IPS-15b (cell line): Measurements from ENCODE around the gene HMGN1.
A peak's percentile ranks its signal among the peaks of the same experiment; 100 is the strongest.

Experiments
- H3K27me3 ChIP-seq: one replicate; pipeline ENCODE4 v1.6.1; 2013; ENCODE audit warnings: low read length; ENCODE audit not compliant: control insufficient read depth, insufficient read depth
- H3K36me3 ChIP-seq: one replicate; pipeline ENCODE4 v1.6.1; 2013; ENCODE audit warnings: low read length; ENCODE audit not compliant: control insufficient read depth, insufficient read depth
- H3K4me1 ChIP-seq: one replicate; pipeline ENCODE4 v1.6.1; 2013; ENCODE audit warnings: mild to moderate bottlenecking, low read length; ENCODE audit not compliant: control insufficient read depth, insufficient read depth
- H3K4me3 ChIP-seq: one replicate; pipeline ENCODE4 v1.5.1; 2013; ENCODE audit warnings: low read depth, low read length
- H3K9ac ChIP-seq: one replicate; pipeline ENCODE4 v1.6.1; 2013; ENCODE audit warnings: low read depth, mild to moderate bottlenecking, low read length
- H3K9me3 ChIP-seq: one replicate; pipeline ENCODE4 v1.6.1; 2013; ENCODE audit warnings: mild to moderate bottlenecking, low read length; ENCODE audit not compliant: control insufficient read depth, insufficient read depth

HMGN1 gene

GRCh38 chr21:39348355-39349210 is at the start of gene HMGN1:
HMGN1 (minus strand) TSS chr21:39349088; CDS start chr21:39348917, 171 bp downstream.
- peak within 1 kb of the TSS; percentile 97 for H3K9ac ChIP-seq
- H3K9me3 ChIP-seq = no peaks in the 10 kb centered on the region
- peak within 1 kb of the TSS; percentile 98 for H3K4me3 ChIP-seq

GRCh38 chr21:39397646-39398385 is 48.9 kb upstream of the HMGN1 start:
- no peaks in the 10 kb centered on the region for H3K27me3 ChIP-seq
- H3K4me3 ChIP-seq = no peak overlapping the region
- H3K9me3 ChIP-seq = no peaks in the 10 kb centered on the region
- no peak overlapping the region for H3K9ac ChIP-seq
- H3K4me1 ChIP-seq = no peaks in the 10 kb centered on the region
- H3K36me3 ChIP-seq = peaks cover 5% of the 10 kb centered on the region

More at GRCh38 chr21:39348355-39349210, at the start of gene HMGN1:
- peaks cover 12% of the 10 kb centered on the region for H3K4me1 ChIP-seq
- peaks cover 8% of the 10 kb centered on the region for H3K36me3 ChIP-seq
- no peaks in the 10 kb centered on the region for H3K27me3 ChIP-seq

- Histone ChIP-seq H3K27me3 (no peaks in the 10 kb centered on the region), H3K9me3 (no peaks in the 10 kb centered on the region), H3K36me3 (peaks cover 15% of the 10 kb centered on the region), H3K9ac (no peak overlapping the region), H3K4me3 (no peak overlapping the region), H3K4me1 (peaks cover 6% of the 10 kb centered on the region)
Observed at GRCh38 chr21:39392981-39393380, 44.1 kb upstream of the HMGN1 start.

- Histone ChIP-seq H3K4me3 (no peak overlapping the region), H3K9me3 (no peaks in the 10 kb centered on the region), H3K27me3 (no peaks in the 10 kb centered on the region), H3K36me3 (peaks cover 15% of the 10 kb centered on the region), H3K4me1 (peaks cover 8% of the 10 kb centered on the region), H3K9ac (no peak overlapping the region)
Observed at GRCh38 chr21:39390212-39390765, 41.4 kb upstream of the HMGN1 start.

- Histone ChIP-seq H3K4me1 (peaks cover 8% of the 10 kb centered on the region), H3K9ac (peak overlapping the region; percentile 24), H3K36me3 (peaks cover 12% of the 10 kb centered on the region), H3K9me3 (no peaks in the 10 kb centered on the region), H3K4me3 (no peak overlapping the region), H3K27me3 (no peaks in the 10 kb centered on the region)
Observed at GRCh38 chr21:39388811-39389155, 39.9 kb upstream of the HMGN1 start.

GRCh38 chr21:39388038-39388810 is 39.3 kb upstream of the HMGN1 start:
- Histone ChIP-seq H3K4me3 (peak overlapping the region; percentile 48), H3K9ac (peak overlapping the region; percentile 9), H3K27me3 (no peaks in the 10 kb centered on the region), H3K4me1 (peaks cover 8% of the 10 kb centered on the region), H3K9me3 (no peaks in the 10 kb centered on the region), H3K36me3 (peaks cover 12% of the 10 kb centered on the region)

- H3K4me3 ChIP-seq = peak overlapping the region; percentile 48
- H3K9ac ChIP-seq = no peak overlapping the region
- no peaks in the 10 kb centered on the region for H3K9me3 ChIP-seq
- H3K27me3 ChIP-seq = no peaks in the 10 kb centered on the region
- H3K36me3 ChIP-seq = peaks cover 7% of the 10 kb centered on the region
- H3K4me1 ChIP-seq = peaks cover 8% of the 10 kb centered on the region
Observed at GRCh38 chr21:39387461-39388037, 38.7 kb upstream of the HMGN1 start.

- Histone ChIP-seq H3K9me3 (no peaks in the 10 kb centered on the region), H3K4me1 (peaks cover 7% of the 10 kb centered on the region), H3K9ac (no peak overlapping the region), H3K36me3 (peaks cover 2% of the 10 kb centered on the region), H3K4me3 (peak overlapping the region; percentile 43), H3K27me3 (no peaks in the 10 kb centered on the region)
Observed at GRCh38 chr21:39386899-39387298, 38.0 kb upstream of the HMGN1 start.

- H3K4me1 ChIP-seq = peaks cover 5% of the 10 kb centered on the region
- H3K9me3 ChIP-seq = no peaks in the 10 kb centered on the region
- no peak overlapping the region for H3K9ac ChIP-seq
- no peaks in the 10 kb centered on the region for H3K27me3 ChIP-seq
- H3K36me3 ChIP-seq = no peaks in the 10 kb centered on the region
- H3K4me3 ChIP-seq = peak overlapping the region; percentile 22
Observed at GRCh38 chr21:39386194-39386593, 37.3 kb upstream of the HMGN1 start.

GRCh38 chr21:39385299-39386145 is 36.6 kb upstream of the HMGN1 start:
- peak overlapping the region; percentile 22 for H3K4me3 ChIP-seq

More at GRCh38 chr21:39385299-39386145, 36.6 kb upstream of the HMGN1 start:
- no peaks in the 10 kb centered on the region for H3K9me3 ChIP-seq
- no peak overlapping the region for H3K9ac ChIP-seq
- H3K36me3 ChIP-seq = no peaks in the 10 kb centered on the region
- no peaks in the 10 kb centered on the region for H3K27me3 ChIP-seq
- peaks cover 5% of the 10 kb centered on the region for H3K4me1 ChIP-seq
